ENCODE measurements around the gene TTC39B.
"Not testable (repeated sequence)": the region's sequence is repeated elsewhere in the genome, so short reads cannot be mapped to it uniquely, and the experiment has no call there.

The TTC39B gene

DNA sequence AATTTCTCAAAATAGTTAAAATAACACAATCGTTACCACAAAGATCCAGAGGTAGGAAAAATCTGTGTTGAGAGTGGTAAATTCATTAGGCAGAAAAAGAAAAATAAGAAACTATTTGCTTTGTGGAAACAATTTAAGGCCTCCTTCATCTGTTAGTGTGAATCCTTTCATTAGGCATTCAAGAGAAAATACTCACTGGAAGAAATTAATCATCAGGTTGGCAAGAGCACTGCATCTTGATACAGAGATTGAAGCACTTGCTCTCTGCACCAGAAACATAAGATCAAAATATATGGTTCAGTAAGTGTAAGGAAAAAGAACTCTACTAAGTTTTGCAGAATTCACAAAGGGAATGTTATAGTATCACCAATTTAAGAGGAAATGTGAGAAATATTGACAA lies 44.4 kb downstream of the TTC39B start:
- DNase-seq, result no peak

DNA sequence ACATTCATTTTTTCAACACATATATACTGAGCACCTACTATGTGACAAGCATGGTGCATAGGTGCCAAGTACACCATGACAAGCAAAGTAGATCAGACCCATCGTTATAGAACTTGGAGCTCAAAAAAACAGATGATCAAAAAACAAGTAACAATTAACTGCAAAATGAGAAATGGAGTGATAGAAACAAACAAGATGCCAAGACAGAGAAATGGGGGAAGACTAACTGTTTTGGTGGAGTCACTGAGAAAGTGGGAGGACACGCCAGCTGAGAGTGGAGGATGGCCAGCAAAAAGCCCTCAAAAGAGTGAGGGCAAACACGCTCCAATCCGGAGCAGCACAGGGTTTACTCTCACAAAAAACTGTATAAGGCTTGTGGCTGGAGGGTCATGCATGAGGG lies 50.6 kb downstream of the TTC39B start:
- no peak for DNase-seq

DNA sequence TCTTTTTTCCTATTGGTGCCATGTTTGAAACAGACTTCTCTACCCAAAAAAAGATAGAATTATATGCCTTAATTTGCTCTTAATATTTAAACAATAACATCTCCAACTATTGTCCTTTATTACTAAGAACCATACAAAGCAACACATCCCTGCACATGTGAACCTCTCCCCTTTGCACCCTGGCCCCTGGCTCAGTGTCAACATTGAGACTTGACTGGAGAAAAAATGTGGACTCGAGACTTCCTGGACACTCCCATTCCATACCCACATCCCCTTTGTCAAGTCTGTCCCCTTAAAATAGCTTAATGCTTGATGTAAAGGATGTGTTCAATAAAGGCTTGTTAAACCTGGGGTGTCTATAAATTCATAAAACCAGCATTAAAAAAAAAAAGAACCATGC lies 53.2 kb downstream of the TTC39B start:
- no peak for DNase-seq

DNA sequence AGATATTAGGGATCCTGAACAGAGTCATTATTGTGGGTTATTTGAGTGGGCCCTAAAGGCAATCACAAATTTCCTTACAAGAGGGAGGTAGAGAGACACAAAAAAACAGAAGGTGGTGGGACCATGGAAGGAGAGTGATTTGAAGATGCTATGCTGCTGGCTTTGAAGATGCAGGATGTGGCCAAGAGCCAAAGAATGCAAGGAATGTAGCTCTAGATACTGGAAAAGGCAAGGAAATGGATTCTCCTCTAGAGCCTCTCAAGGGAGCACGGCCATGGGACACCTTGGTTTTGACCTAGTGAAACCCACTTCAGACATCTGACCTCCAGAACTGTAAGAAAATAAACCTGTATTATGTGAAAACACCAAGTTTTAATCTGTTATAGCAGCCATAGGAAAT lies 53.8 kb downstream of the TTC39B start:
- DNase-seq, result peak; percentile 68

DNA sequence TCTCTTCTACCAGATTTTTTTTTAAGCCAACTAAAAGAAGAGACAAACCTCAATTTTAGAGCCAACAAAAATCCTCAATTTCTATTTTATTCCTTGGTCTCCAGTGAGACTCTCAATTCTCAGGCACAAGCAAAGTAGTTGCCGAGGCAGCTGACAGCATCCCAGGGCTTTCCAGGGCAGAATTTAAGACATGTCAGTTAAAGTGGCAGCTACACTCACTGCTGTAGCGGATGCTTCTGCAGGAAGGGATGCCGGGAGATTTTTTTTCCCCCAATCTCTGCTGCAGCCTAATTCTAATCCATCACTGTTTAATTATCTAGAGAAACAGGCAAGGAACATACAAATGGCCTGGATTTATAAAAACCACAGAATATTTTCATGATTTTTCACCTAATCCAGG lies 57.0 kb downstream of the TTC39B start:
- DNase-seq, result peak; percentile 18

DNA sequence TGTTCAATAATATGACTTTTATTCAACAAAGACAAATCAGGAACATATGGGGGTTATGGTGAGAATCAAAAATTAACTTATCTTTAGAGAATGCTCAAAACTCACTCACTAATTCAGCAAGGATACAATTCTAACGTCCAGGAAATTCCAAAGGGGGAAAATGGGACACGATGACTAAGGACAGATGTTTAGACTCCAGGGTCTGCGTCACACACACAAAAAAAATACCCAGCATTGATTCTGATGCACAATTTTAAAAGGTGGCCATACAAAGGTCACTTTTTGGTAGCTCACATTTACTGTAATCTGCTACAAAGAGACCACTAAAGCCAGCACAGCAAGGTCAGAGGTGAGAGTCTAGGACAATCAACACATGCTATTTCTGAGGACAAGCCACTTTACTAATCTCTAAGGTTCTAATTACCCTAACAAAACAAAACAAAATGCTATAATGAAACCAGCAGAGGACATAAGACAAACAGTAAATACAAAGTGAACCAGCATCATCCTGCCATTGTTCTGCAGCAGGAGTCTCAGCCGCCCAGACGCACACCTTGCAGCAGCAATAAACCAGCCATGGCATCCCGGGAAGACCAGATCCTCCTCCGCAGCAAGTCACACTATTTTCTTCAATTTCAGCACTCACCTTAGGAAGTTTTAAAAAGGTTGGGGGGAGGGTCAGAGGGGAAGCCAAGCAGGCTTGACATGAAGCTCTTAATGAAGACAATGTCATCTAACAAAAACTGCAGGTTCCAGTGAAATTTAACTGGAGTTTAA lies 57.8 kb downstream of the TTC39B start:
- peak; percentile 80 for DNase-seq

DNA sequence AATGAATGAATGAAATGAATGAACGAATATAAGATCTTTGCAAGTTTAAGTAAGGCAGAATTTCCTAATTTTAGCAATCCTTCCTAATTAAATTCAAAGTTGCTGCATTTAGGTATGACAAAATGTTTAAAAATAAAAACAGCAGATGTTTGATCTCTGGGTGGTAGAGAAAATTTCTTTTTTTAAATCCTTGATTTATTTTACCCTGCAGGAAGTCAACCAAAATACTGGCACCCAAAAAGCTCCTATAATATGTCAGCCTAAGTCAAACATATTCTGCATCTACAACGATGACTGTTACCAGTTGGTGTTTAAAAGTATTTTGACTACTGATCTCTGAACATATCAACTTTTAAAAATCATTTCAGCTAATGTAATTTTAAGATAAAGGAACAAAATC lies 58.4 kb downstream of the TTC39B start:
- DNase-seq, result no peak

DNA sequence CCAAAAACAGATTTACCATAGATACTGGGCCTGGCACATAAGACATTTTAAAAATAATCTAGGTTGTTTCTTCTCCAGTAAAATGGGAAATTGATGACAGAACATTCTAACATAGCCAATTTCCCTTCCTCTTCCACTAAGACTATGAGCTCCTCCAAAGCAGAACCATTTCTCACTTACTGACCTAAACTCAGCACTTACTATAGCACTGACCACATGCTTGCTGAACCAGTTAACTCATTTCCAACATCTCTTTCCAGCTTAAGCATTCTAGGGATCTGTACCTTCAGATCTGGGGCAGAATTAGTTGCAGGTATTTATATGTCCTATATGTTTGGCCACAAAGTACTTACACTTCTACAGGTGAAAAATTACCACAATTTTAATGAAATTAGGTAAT lies 58.9 kb downstream of the TTC39B start:
- no peak for DNase-seq

DNA sequence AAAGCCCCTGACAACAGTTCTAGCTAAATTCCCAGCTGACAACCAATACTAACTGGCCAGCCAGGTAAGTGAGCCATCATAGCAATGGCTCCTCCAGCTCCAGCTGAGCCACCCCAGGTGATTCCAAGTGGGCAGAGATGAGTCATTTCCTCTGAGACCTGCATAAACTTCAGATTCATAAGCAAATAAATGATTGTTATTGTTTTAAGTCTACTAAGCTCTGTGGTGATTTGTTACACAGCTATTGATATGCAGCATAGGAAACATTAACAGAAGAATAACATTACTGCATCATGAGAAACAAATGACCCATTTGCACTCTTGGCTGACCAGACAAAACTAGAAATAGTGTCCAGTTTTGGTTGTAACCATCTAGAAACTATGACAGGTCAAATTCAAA lies 60.3 kb downstream of the TTC39B start:
- no peak for DNase-seq

DNA sequence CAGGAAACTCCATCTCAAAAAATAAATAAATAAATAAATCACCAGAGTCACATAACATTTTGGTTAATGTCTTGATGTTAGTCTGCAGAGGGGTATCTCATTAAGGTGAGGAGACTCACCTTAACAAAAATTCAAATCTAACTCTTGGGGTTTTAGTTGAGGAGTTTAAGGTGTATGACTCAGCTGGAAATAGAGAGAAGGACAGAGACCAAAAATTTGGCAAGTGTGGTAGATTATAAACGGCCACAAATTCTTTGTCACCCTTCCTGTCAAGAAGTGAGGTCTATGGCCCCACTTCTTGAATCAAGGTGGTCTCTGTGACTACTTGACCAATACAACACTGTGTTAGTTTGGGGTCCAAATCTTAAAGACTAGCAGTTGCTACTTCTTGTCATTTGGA lies 60.8 kb downstream of the TTC39B start:
- DNase-seq, result no peak

DNA sequence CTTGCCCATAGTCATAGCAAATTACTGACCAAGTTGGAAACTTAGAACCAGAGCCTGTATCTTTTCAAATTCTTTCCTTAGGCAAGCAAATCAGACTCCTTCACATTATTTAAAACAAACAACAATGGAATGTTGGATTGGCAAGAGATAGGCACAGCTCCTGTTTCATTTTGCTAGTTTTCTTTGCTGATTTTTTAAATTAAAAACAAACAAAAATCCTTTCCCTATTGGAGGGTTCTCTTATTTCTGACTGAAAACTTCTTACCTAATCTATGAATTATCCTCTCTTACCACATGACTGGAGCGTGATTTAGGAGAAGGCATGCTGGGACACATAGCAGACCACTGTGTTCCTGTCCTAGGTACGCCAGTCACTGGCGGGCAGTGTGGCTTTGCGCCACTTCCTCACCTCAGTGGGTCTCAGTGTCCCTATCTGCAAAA lies 63.0 kb downstream of the TTC39B start:
- DNase-seq, result peak; percentile 15

DNA sequence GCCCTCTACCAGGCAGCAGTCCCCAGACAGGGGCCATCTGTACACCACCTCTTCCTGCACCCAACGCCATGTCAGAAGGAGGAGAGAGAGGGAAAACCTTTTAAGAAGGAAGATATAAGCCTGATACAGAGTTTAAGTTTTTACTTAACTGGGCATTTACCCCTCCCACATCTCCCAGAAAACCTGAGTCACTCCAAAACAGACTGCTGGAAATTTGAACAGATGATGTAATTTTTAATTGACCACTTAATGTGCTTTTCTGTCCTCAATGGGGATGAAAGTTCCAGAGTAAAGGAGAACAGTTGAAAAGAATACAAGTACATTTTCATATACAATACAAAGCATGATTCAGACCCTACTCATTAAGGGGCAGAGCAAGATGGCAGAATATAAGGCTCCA lies 63.9 kb downstream of the TTC39B start:
- DNase-seq, result peak; percentile 45

DNA sequence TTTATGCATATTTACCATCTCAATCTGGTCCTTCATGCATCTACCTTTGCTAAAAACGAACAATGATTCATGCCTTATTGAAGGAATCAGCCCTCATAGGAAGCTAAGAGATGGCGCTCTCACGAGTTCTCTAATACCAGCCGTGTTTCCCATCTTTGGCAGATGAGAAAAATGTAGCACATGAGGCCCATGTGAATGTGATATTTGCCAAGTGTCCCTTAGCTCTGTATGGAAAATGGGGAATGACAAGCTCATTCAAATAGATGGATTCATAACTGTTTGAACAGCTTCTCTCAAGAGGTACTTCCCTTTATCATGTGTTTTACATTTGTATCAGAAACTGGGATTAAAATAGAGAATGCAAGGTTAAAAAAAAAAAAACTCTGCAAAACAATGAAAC lies 66.1 kb downstream of the TTC39B start:
- DNase-seq, result no peak

DNA sequence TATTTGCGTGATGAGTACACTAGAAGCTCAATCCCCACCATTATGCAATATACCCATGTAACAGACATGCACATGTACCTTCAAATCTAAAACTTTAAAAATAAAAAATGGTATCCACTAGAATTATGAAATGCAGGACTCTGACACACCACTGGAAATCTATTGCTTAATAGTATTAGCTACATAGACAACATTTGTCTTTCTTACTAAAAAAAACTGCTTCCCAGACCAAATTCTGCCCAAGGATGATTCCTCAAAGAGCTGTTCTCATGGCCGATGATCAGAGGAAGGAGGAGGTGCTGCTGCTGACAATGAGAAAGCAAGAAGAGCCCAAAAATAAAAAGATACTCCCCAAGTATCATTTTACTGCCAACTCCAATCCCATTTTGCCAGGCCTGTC lies 67.2 kb downstream of the TTC39B start:
- DNase-seq, result no peak

DNA sequence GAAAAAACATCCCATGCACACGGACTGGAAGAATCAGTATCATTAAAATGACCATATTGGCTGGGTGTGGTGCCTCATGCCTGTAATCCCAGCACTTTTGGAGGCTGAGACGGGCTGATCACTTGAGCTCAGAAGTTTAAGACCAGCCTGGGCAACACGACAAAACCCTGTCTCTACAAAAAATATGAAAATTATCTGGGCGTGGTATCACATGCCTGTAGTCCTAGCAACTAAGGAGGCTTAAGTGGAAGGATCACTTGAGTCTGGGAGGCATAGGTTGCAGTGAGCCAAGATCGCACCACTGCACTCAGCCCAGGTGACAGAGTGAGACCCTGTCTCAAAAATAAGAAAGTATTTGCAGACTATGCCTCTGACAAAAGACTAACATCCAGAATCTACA lies 68.4 kb downstream of the TTC39B start:
- DNase-seq, result no peak

DNA sequence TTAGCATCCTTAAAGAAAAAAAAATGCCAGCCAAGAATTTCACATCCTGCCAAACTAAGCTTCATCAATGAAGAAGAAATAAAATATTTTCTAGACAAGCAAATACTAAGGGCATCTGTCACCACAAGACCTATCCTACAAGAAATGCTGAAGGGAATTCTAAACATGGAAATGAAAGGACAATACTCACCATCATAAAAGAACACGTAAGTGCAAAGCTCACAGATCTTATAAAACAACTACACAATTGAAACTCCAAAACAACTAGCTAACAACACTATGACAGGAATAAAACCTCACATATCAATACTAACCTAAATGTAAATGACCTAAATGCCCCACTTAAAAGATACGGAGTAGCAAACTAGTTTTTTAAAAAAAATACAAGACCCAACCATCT lies 71.4 kb downstream of the TTC39B start:
- DNase-seq, result no peak

DNA sequence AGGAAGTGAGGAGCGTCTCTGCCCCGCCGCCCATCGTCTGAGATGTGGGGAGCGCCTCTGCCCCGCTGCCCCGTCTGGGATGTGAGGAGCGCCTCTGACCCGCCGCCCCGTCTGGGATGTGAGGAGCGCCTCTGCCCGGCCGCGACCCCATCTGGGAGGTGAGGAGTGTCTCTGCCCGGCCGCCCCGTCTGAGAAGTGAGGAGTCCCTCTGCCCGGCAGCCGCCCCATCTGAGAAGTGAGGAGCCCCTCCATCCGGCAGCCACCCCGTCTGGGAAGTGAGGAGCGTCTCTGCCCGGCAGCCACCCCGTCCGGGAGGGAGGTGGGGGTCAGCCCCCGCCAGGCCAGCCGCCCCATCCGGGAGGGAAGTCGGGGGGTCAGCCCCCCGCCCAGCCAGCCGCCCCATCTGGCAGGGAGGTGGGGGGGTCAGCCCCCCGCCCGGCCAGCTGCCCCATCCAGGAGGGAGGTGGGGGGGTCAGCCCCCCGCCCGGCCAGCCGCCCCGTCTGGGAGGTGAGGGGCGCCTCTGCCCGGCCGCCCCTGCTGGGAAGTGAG lies 73.0 kb downstream of the TTC39B start:
- not testable (repeated sequence) for DNase-seq

DNA sequence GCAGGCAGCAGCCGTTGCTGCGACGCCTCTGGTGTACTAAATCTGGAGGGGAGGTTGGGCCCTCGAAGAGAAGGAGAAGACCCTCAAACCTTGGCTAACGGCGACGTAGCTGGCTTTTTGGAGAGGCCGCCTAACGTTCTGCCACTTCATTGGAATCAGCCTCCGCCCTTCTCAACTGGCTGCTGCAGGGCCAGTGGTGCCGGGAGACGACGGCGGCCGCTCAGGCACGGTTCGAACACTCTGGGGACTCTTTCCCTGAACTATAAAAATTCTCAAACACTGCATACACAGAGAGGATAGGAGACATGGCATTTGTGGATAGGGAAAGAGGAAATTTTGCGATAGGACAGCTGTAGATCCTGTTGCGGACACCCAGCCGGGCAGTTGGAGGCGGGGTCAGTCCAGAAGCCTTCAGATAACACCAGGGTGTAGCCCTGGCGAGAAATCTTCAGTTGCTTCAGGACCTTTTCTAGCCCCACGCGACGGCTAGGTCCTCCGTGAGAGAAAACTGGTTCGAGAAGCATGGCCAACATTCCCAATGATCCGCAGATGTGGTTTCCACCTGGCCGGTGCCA lies 74.2 kb downstream of the TTC39B start:
- not testable (repeated sequence) for DNase-seq

DNA sequence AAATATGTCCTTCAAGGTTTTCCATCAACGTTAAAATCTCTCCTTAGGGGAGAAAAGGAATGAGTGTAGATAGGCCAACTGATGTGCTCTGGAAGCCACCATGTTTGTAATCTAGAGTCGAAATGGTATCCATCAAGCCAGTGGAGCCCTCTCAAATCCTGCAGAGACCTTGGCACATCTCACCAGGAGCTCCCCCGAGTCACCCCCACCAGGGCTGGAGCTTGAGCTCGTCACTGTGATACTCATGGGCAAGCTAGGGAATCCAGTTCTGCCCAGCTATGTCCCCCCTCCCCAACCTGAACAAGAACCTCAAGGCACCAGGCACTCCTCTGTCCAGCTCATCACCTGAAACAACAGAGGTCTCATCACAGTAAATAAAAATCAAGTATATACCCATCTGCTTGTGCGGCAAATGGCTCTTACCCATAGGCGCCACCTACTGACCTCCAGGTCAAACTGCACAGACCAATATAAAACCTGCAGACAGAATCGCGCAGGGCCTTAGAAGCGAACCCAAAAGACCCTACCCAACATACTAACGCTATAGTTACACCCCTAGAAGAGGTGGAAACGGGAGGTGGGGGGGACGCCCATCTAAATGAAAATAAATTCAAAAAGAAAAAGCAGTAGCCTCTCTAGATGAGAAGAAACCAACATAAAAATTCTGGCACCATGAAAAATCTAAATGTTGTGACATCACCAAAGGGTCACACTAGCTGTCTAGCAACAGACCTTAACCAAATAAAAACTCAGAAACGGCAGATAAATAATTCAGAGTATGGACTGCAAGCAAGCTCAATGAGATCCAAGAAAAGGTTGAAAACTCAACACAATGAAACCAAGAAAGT lies 75.0 kb downstream of the TTC39B start:
- peak; percentile 15 for DNase-seq

DNA sequence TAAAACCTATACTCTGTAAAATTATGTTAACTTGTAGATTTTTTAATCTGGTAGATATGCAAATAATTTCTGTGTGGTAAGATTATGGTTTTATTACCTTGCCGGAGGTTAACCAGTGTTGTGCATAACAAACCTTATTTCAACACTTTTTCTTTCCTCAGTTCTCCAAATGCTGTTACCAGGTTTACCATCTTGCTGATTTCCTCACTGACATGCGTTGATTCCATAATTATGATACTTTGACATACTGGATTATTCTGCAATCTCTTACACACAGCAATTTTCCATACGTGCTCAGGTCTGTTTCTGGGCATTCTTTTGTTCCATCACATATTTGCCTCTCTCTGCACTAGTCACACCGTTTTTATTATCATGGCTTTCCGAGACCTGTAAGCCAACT lies 77.6 kb downstream of the TTC39B start:
- DNase-seq, result no peak

DNA sequence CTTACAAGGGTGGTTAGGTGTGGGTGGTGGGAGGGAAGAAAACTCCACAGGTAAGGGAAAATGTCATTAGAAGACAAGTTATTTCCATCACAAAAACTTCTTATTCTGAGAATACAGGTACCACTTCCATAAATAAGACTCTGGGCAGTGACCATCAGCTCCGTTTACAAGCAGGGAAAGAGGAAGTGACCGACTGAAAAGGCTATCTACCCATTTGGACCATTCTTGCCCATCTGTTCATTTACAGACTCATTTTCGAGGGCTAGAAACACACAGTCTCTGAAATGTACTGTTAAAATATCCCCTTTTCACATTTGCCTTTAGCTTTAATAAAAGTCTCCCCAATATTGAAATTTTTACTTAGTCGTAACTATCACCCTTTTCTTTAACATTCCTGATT lies 79.5 kb downstream of the TTC39B start:
- no peak for DNase-seq

DNA sequence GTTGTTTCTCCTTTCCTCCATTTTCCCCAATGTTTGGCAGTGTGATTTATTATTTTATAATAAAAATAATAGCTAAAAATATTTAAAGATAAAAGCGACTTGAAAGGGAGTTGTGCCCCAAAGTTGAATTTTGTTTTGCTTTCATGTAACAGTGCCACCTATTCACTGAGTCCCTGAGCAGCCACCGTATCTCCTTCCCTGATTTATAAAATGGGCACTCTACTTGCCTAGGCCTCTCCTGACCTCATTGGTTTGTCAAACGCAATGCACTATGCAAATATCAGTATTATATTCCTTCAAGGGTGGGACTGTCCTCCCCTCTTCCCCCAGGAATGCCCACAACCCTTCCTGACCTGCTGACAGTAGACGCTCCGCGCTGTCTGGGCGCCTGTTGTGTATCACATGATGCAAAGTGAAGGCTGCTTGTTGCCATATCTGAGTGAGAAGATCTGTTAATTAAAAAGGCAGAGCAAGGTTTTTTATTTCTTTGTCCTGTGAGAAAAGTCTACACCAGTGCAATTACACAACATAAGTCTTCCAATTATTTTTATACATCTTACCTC lies 81.4 kb downstream of the TTC39B start:
- DNase-seq, result no peak

DNA sequence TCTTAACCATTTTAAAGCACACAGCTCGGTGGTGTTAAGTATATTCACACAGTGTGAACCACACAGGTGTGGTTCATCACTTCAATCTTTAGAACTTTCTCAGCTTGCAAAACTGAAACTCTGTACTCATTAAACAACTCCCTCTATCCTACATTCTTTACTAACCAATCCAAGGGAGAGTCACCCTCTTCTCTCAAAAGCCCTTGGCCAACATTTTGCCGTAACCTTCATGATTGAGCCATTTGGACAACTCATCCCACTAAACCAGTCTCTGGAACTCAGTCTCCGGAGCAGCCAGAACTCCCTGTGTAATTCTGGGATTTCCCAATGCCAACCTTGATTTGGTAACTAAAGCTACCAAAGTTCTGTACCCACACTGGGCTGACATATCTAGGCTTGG lies 84.7 kb downstream of the TTC39B start:
- DNase-seq, result no peak
